ENCODE results near the gene UNC93A.
"Not testable (repeated sequence)": the region's sequence is repeated elsewhere in the genome, so short reads cannot be mapped to it uniquely, and the experiment has no call there.

The UNC93A gene

GRCh38 chr6:167270499-167271311 is 20.4 kb upstream of the UNC93A start:
- DNase-seq (ENCODE audit: low read depth), result no peak

- no peak for DNase-seq (ENCODE audit: low read depth)
Observed at GRCh38 chr6:167272151-167272550, 19.0 kb upstream of the UNC93A start.

GRCh38 chr6:167272696-167273379 is 18.3 kb upstream of the UNC93A start:
- DNase-seq (ENCODE audit: low read depth), result no peak

GRCh38 chr6:167274270-167274669 is 16.8 kb upstream of the UNC93A start:
- DNase-seq (ENCODE audit: low read depth), result no peak

- DNase-seq (ENCODE audit: low read depth), result no peak
Observed at GRCh38 chr6:167275001-167275400, 16.1 kb upstream of the UNC93A start.

GRCh38 chr6:167275436-167275835 is 15.7 kb upstream of the UNC93A start:
- no peak for DNase-seq (ENCODE audit: low read depth)

GRCh38 chr6:167276772-167277533 is 14.2 kb upstream of the UNC93A start:
- DNase-seq (ENCODE audit: low read depth), result no peak

GRCh38 chr6:167278173-167278940 is 12.8 kb upstream of the UNC93A start:
- DNase-seq (ENCODE audit: low read depth), result not testable (repeated sequence)

GRCh38 chr6:167279766-167280446 is 11.2 kb upstream of the UNC93A start:
- no peak for DNase-seq (ENCODE audit: low read depth)

GRCh38 chr6:167280466-167280865 is 10.6 kb upstream of the UNC93A start:
- DNase-seq (ENCODE audit: low read depth), result not testable (repeated sequence)

- DNase-seq (ENCODE audit: low read depth), result no peak
Observed at GRCh38 chr6:167282165-167282564, 8.9 kb upstream of the UNC93A start.

- DNase-seq (ENCODE audit: low read depth), result not testable (repeated sequence)
Observed at GRCh38 chr6:167284565-167284964, 6.5 kb upstream of the UNC93A start.

GRCh38 chr6:167285077-167285770 is 5.9 kb upstream of the UNC93A start:
- no peak for DNase-seq (ENCODE audit: low read depth)

GRCh38 chr6:167287513-167288048 is 3.5 kb upstream of the UNC93A start:
- no peak for DNase-seq (ENCODE audit: low read depth)

- not testable (repeated sequence) for DNase-seq (ENCODE audit: low read depth)
Observed at GRCh38 chr6:167288591-167289225, 2.4 kb upstream of the UNC93A start.

GRCh38 chr6:167289291-167289690 is 1.8 kb upstream of the UNC93A start:
- DNase-seq (ENCODE audit: low read depth), result not testable (repeated sequence)

GRCh38 chr6:167291623-167292300 is 647 bp downstream of the UNC93A start:
- no peak for DNase-seq (ENCODE audit: low read depth)

- DNase-seq (ENCODE audit: low read depth), result no peak
Observed at GRCh38 chr6:167292301-167293087, 1.4 kb downstream of the UNC93A start.
